Endothelial cell of umbilical vein (primary cell): Measurements from ENCODE around the gene PSTK. TPM values are rescaled to one million over a fixed set of nuclear protein-coding genes. Genes with fewer than 3 reads are reported as not detected.

Experiments used
- BruUV-seq: library from RNA; stranded (reverse); fragments of 400-500 nt; replicated peaks from 2 replicates; lab custom pipeline; 2021; lab: Mats Ljungman, UMichigan
- CTCF ChIA-PET: fragments of 300-600, 350-600 bp; sonication (Branson Sonifier 250); formaldehyde crosslinking; loops from one replicate; lab custom pipeline; 2021; ENCODE audit warnings: antibody characterized with exemption, inconsistent platforms; lab: Charles Lee
- POLR2A ChIA-PET: fragments of 300-600, 350-600 bp; sonication (Branson Sonifier 250); formaldehyde crosslinking; loops from one replicate; lab custom pipeline; 2021; ENCODE audit warnings: antibody characterized with exemption, inconsistent platforms; lab: Charles Lee
- DNase-seq: peaks from one replicate; pipeline ENCODE4 v3.0.0-alpha.2; 2011; ENCODE audit warnings: low read depth, low spot score
- FAIRE-seq: peaks from 2 replicates; lab custom pipeline; 2011; peaks lifted over from hg19 to GRCh38; lab: Jason Lieb, UNC
- H2AFZ ChIP-seq: 2 replicates; pipeline ENCODE4 v1.6.0; 2012; ENCODE audit warnings: low read depth, low read length, control low read depth, inconsistent platforms
- H3K27ac ChIP-seq: 2 replicates; pipeline ENCODE4 v1.5.1; 2011; ENCODE audit warnings: low read depth, mild to moderate bottlenecking, control low read depth, low read length, moderate library complexity; ENCODE audit not compliant: insufficient read depth
- H3K27me3 ChIP-seq, 2 experiments: 2 replicates each; pipeline versions ENCODE4 v1.6.0 to v1.6.1; 2011; ENCODE audit warnings: low read length in 2 of 2, mixed read lengths in 1 of 2; ENCODE audit not compliant: control insufficient read depth in 2 of 2, insufficient read depth in 2 of 2
- H3K36me3 ChIP-seq, 2 experiments: 2 replicates in 1 of 2; 3 replicates in 1 of 2; pipeline ENCODE4 v1.5.1; 2011; ENCODE audit warnings: low read length in 2 of 2, mild to moderate bottlenecking in 1 of 2, moderate library complexity in 1 of 2; ENCODE audit not compliant: control insufficient read depth in 2 of 2, insufficient read depth in 2 of 2; ENCODE audit errors: extremely low read depth in 1 of 2
- H3K4me1 ChIP-seq: 3 replicates; pipeline ENCODE4 v1.5.1; 2011; ENCODE audit warnings: mild to moderate bottlenecking, low read length; ENCODE audit not compliant: control insufficient read depth, insufficient read depth; ENCODE audit errors: extremely low read depth
- H3K4me2 ChIP-seq: 2 replicates; pipeline ENCODE4 v1.6.1; 2011; ENCODE audit warnings: low read length, control low read depth, mixed read lengths; ENCODE audit not compliant: insufficient read depth
- H3K4me3 ChIP-seq, 3 experiments: fragments of 200-600 bp in 1 of 3; sonication (generic), shearing (Covaris generic) in 1 of 3; replicated peaks in 1 of 3; 2 replicates each; pipeline ENCODE4 v1.5.1; 2011 to 2016; ENCODE audit warnings: control low read depth in 3 of 3, low read length in 3 of 3, mild to moderate bottlenecking in 2 of 3, inconsistent platforms in 1 of 3, low read depth in 1 of 3, moderate library complexity in 1 of 3; ENCODE audit not compliant: insufficient read depth in 1 of 3
- H3K79me2 ChIP-seq: 2 replicates; pipeline ENCODE4 v1.6.0; 2012; ENCODE audit warnings: low read length, inconsistent platforms; ENCODE audit not compliant: control insufficient read depth, insufficient read depth
- H3K9ac ChIP-seq: replicated peaks from 2 replicates; pipeline ENCODE3; 2011; ENCODE audit warnings: low read length, control low read depth; ENCODE audit not compliant: insufficient read depth; ENCODE audit errors: extremely low read depth
- H3K9me1 ChIP-seq: replicated peaks from 3 replicates; pipeline ENCODE4 v1.6.0; 2011; ENCODE audit warnings: mild to moderate bottlenecking, low read length; ENCODE audit not compliant: control insufficient read depth, insufficient read depth; ENCODE audit errors: extremely low read depth
- H3K9me3 ChIP-seq: replicated peaks from 2 replicates; pipeline ENCODE4 v1.5.1; 2012; ENCODE audit warnings: low read length, inconsistent platforms; ENCODE audit not compliant: control insufficient read depth, insufficient read depth
- H4K20me1 ChIP-seq: replicated peaks from 2 replicates; pipeline ENCODE3; 2011; ENCODE audit warnings: mild to moderate bottlenecking, low read length; ENCODE audit not compliant: control insufficient read depth, insufficient read depth; ENCODE audit errors: extremely low read depth
- MYC ChIP-seq: IDR thresholded peaks from one replicate; pipeline ENCODE4 v1.6.1; 2011; ENCODE audit warnings: mild to moderate bottlenecking, low read depth, low read length
- POLR2AphosphoS5 ChIP-seq: IDR thresholded peaks from 2 replicates; pipeline ENCODE4 v1.6.1; 2012; ENCODE audit warnings: low read depth, mild to moderate bottlenecking, control low read depth, low read length, moderate library complexity; ENCODE audit not compliant: insufficient read depth
- dilution Hi-C: fragments of 300-500 bp; cut with MboI; formaldehyde crosslinking; loops from one replicate; pipeline ENCODE4 v1.15.0; 2019; ENCODE audit warnings: low sequenced_read_pairs; ENCODE audit not compliant: extremely low pct_ligation_motif_present
- intact Hi-C: fragments of 100-400 bp; cut with micrococcal nuclease; formaldehyde crosslinking; loops from one replicate; pipeline ENCODE4 v1.10.0; 2022
- polyA plus RNA-seq, 4 experiments: library from polyadenylated mRNA; depleted of rRNA in 3 of 4; stranded (reverse) in 3 of 4; unstranded in 1 of 4; fragments of >200 nt; gene quantifications; 2 replicates each; pipeline versions ENCODE4 v1.2.1 to v1.2.3, GENCODE V29; 2011 to 2012; ENCODE audit warnings: missing spikeins in 1 of 4
- total RNA-seq: library from RNA; stranded (reverse); gene quantifications from 2 replicates; pipeline ENCODE4 v1.2.3, GENCODE V29; 2021

Gene PSTK
- total and polyA plus RNA-seq, 2 donors (not counting 3 experiments of a cell fraction or from before 2014, with no cell fraction given): 2.2 to 2.7 TPM

GRCh38 chr10:123039632-123039930 lies 59.4 kb downstream of the PSTK start:
- Histone ChIP-seq H3K4me3 (no peak overlapping the region), H3K4me2 (no peak overlapping the region), H3K9me1 (no peaks in the 10 kb centered on the region), H3K9me3 (no peaks in the 10 kb centered on the region), H3K4me1 (no peaks in the 10 kb centered on the region), H3K9ac (no peak overlapping the region), H4K20me1 (no peaks in the 10 kb centered on the region), H3K27ac (no peak overlapping the region), H2AFZ (no peak overlapping the region), H3K79me2 (no peaks in the 10 kb centered on the region), H3K36me3 (no peaks in the 10 kb centered on the region), H3K27me3 (no peaks in the 10 kb centered on the region)
- dilution Hi-C loops: no loop called here
- DNase-seq: no peak
- BruUV-seq: no TSS peak
- intact Hi-C loops: loop anchor here (1.0 kb wide), 1 partner anchor 34 kb away; no protein-coding TSS in a partner anchor
- ChIA-PET CTCF (interaction anchor here (2.7 kb wide), 1 partner anchor 18 kb away, joined by 11 read pairs; no protein-coding TSS in a partner anchor), POLR2A (no interaction called here)
- TF ChIP-seq MYC (no peak), POLR2AphosphoS5 (no peak)
- FAIRE-seq: no peak

Other genes with a start within 250 kb of the PSTK start
- 1.1 and 1.5 TPM in 2 replicates for gene CUZD1, start 134.5 kb upstream of the PSTK start, total RNA-seq
- gene CUZD1, start 134.5 kb upstream of the PSTK start, polyA plus RNA-seq: 1.4 and 1.6 TPM in 2 replicates
- gene FAM24B, start 100.8 kb upstream of the PSTK start, total RNA-seq: 8.5 and 10.6 TPM in 2 replicates
- 5.3 and 9.3 TPM in 2 replicates for gene FAM24B, start 100.8 kb upstream of the PSTK start, polyA plus RNA-seq
- not detected in 2 replicates for gene FAM24A, start 69.8 kb upstream of the PSTK start, total RNA-seq
- gene FAM24A, start 69.8 kb upstream of the PSTK start, polyA plus RNA-seq: not detected in 2 replicates
- 10.6 and 13.2 TPM in 2 replicates for gene C10orf88, start 26.2 kb upstream of the PSTK start, total RNA-seq
- gene C10orf88, start 26.2 kb upstream of the PSTK start, polyA plus RNA-seq: 2.5 and 3.6 TPM in 2 replicates
- 10.0 and 10.3 TPM in 2 replicates for gene IKZF5, start 28.4 kb downstream of the PSTK start, total RNA-seq
- 4.5 and 7.1 TPM in 2 replicates for gene IKZF5, start 28.4 kb downstream of the PSTK start, polyA plus RNA-seq
- 10.8 and 15.2 TPM in 2 replicates for gene ACADSB, start 28.6 kb downstream of the PSTK start, total RNA-seq
- 2.6 and 3.1 TPM in 2 replicates for gene ACADSB, start 28.6 kb downstream of the PSTK start, polyA plus RNA-seq
- gene HMX3, start 155.6 kb downstream of the PSTK start, total RNA-seq: not detected in 2 replicates
- gene HMX3, start 155.6 kb downstream of the PSTK start, polyA plus RNA-seq: not detected in 2 replicates
- not detected in 2 replicates for gene HMX2, start 167.7 kb downstream of the PSTK start, total RNA-seq
- not detected in 2 replicates for gene HMX2, start 167.7 kb downstream of the PSTK start, polyA plus RNA-seq
- 178 and 193 TPM in 2 replicates for gene BUB3, start 174.0 kb downstream of the PSTK start, total RNA-seq
- 128 and 156 TPM in 2 replicates for gene BUB3, start 174.0 kb downstream of the PSTK start, polyA plus RNA-seq